Esophagus mucosa (tissue), 1 donor: ENCODE results near the gene CD82. TPM values are rescaled to one million over a fixed set of nuclear protein-coding genes. Genes with fewer than 3 reads are reported as not detected.
A peak's percentile ranks its signal among the peaks of the same experiment; 100 is the strongest.
"Not testable (repeated sequence)": the region's sequence is repeated elsewhere in the genome, so short reads cannot be mapped to it uniquely, and the experiment has no call there.

Source experiments
- ATAC-seq: fragments of 200-7000 bp; cut with Tn5 transposase; one replicate; pipeline ENCODE4 v1.9.1; 2020
- total RNA-seq: library from RNA; stranded (reverse); gene quantifications from one replicate; pipeline ENCODE4 v1.2.4, GENCODE V29; 2023
- donor health status: DM: yes; HTN: yes; CAD: no.

CD82 gene
- total RNA-seq, 1 donor from 2014 or later, result 292 TPM

DNA sequence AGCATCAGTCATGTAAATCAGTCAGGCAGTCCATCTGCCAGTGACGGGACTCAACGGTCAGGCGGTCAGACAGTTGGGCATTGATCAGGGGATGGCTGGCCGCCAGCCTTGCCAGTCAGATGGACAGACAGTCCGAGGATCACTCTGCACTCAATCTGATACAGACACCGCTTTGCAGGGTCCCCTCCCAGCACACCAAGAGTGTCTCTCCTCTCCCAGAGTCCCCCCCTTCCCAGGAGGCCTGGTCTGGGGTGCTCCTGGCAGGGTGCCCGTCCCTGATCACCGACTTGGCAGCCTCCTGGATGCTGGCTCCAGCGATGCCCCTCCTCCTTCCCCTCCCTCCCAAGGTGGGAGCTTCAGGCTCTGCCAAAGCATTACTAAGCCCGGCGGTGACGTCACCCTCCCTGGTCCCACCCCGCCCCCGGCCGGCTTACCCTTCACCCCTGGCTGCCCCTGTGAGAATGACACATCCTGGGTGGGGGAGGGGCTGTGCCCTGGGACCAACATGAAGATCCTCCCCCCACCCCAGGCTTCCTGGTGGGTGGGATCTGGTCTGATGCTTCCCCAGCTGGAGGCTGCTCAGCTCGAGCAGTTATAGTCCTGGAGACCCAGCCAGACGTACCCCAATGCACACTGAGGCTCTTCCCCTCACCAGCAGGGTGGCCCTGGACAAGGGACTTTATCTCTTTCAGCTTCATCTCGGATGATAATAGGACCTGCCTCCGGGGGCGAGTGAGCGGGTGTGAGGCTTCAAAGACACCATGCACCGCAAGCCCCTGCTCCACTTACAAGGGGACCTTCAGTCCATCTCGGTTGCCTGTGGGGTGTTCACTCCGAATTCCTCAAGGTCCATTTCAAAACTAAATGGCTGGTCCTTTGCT lies 69.2 kb downstream of the CD82 start:
- ATAC-seq, result peak; percentile 69

DNA sequence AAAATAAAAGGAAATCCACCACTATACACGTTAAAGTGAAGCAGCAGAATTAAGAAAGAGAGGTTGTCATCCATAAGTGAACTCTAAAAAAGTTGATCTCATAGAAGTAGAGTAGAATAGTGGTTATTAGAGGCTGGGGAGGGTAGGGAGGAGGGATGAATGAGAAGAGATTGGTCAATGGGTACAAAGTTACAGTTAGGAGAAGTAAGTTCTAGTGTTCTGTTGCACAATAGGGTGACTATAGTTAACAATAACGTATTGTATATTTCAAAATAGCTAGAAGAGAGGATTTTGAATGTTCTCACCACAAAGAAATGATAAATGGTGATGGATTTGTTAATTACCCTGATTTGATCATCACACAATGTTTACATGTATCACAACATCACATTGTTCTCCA lies 72.0 kb downstream of the CD82 start:
- ATAC-seq, result no peak

DNA sequence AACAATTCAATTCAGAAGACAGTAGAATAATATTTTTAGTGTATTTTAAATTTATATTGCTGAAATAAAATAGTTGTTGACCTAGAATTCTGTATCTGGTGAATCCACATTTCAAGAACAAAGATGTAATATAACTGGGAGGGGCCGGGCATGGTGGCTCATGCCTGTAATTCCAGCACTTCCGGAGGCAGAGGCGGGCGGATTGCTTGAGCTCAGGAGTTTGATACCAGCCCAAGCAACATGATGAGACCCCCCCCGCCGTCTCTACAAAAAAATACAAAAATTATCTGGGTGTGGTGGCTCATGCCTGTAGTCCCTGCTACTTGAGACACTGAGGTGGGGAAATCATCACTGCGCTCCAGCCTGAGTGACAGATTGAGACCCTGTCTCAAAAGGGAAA lies 72.6 kb downstream of the CD82 start:
- ATAC-seq, result no peak

DNA sequence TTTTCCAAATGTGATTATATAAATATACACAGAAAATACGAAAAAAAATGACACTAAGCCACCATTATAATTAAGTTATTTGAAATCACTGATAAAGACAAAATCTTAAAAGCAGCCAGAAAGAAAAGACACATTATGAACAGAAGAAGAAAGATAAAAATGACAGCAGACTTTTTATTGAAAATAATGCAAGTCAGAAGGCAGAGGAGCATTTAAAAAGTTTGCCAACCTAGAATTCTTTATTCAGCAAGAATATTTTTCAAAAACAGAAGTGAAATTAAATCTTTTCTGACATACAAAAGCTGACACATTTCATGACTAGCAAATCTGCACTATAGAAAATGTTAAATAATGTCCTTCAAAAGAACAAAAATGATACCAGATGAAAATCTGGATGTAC lies 77.8 kb downstream of the CD82 start:
- no peak for ATAC-seq

DNA sequence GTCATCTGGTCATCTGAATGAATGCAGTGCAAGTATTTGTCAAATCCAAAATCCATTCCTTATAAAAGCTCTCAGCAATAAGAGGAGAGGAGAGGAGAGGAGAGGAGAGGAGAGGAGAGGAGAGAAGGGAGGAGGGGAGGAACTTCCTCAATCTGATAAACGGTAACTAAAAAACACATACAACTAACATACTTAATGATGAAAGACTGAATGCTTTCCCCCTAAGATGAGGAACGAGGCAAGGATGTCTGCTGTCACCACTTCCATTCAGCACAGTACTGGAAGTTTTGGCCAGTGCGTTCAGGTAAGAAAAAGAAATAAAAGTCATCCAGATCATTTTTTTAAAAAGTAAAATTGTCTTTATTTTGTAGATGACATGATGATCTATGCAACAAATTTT lies 80.4 kb downstream of the CD82 start:
- no peak for ATAC-seq

DNA sequence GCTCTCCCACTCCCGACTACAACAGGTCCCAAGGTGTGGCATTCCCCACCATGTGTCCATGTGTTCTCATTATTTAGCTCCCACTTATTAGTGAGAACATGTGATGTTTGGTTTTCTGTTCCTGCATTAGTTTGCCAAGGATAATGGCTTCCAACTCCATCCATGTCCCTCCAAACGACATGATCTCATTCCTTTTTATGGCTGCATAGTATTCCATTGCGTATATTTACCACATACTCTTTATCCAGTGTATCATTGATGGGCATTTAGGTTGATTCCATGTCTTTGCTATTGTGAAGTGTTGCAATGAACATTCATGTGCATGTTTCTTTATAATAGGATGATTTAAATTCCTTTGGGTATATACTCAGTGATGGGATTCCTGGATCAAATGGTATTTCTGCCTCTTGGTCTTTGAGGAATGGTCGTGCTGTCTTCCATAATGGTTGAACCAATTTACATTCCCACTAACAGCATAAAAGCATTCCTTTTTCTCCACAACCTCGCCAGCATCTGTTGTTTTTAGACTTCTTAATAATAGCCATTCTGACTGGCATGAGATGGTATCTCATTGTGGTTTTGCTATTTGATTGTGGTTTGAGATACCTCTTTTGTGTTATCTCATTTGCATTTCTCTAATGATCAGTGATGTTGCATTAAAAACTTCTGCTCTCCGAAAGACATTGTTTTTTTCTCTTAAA lies 81.9 kb downstream of the CD82 start:
- ATAC-seq, result not testable (repeated sequence)

DNA sequence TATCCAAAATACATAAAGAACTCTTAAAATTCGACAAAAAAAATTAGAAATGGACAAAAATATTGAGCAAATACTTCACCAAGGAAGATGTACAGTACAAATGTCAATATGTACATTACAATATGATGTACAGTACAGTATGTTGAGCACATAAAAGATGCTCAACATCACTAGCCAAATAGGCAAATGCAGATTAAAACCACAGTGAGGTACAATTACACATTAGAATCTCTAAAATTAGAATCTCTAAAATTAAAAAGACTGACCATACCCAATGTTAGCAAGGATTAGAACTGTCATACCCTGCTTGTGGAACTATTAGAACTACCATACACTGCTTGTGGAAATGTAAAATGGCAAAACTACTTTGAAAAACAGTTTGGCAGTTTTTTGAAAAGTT lies 82.6 kb downstream of the CD82 start:
- ATAC-seq, result no peak

DNA sequence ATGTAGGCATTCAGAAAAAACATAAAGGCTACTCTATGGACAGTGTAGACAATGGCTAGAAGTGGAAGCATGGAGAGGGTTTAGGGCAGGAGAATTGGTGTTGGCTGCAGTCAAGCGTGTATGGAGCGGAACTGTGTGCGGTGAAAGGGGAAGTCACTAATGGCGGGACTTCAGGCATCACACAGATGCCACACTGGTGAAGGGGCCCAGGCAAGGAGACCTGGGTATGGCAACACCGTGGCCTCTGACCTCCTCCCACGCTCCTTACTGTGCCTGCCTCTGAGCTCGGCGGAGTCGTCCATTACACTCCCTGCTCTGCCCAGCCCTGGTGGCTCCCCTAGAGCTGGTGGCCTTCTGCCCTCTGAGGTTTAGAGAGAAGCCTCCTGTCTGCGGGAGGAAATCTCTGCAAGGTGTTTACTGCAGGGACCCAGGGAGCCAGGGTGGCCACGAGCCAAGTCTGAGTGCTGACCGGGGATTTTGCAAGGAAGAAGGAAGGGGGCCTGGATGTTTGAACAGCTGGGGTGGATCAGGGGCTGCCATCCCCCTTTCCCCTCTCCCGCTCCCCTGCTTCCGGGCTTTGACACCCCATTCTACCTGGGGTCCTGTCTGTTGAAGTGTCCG lies 86.2 kb downstream of the CD82 start:
- ATAC-seq, result no peak

DNA sequence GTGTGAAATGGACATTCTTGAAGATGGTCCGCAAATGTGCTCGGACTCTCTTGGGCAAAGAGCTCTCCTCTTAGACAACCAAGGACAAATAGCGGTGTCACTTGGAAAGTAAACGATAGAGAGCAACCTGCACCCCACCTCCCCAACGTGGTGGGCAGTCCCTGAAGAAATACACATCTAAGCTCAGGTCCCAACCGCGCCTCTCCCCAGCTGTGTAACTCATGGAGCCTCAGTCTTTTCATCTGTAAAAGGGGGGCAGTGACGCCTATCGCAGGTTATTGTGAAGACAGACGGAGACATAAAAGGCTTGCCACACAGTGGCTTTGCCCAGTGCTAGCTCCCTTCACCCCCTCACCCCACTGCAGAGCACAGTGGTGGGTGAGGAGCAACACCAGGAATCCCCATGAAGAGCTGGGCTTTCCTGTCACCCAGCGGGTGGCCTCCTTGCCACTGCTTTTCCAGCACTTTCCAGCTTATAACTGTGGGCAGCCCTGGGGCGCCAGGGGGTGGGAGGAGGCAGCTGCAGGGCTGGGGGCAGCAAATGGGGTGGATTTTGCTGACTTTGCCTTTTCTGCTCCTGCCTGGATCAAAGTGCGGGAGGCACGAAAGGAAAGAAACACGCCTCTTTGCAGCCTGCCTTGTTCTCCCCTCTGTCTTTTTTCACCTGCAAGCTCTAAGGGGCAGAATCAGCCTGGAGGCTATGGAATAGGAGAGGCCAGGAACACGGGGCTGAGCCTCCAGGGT lies 87.6 kb downstream of the CD82 start:
- no peak for ATAC-seq

DNA sequence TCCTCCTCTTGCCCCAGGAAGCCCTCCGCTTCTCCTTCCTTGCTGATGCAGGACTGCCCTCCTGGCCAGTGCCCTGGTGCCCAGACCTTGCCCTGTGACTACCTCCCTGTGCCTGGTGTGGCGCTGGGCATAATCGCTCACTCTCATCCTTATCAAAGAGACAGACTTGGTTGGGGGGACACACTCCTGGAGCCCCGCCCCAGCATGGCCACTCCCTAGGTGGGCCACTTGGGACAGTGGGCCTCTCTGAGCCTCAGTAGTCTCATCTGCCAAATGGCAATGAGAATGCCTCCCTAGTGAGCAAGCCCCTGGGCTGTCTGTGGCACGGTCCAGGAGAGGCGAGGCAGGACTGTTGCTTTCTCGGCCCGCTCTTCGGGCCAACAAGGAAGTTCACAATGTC lies 88.6 kb downstream of the CD82 start:
- no peak for ATAC-seq

DNA sequence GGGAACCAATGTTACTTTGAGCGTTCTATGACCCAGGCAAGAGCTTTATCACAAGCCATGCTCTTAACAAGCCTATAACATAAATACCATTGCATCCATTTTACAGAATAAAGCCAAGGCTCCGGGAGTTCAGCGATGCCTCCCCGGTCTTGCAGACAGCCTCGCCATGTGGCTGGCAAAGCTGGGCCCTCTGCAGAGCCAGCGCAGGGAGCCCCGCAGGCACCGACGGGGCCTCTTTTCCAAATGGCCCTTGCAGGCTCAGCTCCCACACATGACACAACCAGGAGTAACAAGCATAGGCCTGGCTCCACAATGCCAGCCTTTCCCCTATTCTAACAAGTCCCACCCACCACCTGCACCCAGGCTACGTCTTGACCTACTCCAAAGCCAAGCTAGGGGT lies 89.1 kb downstream of the CD82 start:
- no peak for ATAC-seq

DNA sequence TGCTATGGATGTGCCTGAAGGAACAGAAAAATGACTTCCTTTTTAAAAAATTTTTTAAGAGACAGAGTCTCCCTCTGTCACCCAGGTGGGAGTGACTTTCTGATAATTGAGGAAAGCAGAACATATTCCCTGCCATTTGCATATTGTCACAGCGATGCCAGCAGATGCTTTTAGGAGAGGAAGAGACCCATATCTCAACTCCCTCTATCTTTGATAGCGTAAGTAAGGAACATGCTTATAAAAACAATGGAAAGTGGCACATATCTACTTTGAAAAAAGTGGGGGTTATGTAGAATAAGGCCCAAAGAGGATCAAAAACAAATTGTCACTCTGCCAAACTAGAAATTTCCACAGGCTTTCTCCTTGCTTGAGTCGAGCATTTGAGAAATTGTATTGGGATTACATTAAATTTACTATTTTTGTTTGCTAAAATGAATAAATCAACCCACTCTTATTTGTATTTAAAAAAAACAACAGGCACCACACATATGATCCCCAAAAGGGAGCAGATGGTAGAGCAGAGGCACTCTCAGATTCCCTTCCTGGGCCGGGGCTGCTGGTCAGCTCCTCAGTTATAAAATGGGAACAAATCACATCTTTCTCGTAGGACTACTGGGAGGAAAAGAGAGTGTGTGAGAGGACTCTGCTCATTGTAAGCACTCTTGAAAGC lies 92.5 kb downstream of the CD82 start:
- no peak for ATAC-seq

DNA sequence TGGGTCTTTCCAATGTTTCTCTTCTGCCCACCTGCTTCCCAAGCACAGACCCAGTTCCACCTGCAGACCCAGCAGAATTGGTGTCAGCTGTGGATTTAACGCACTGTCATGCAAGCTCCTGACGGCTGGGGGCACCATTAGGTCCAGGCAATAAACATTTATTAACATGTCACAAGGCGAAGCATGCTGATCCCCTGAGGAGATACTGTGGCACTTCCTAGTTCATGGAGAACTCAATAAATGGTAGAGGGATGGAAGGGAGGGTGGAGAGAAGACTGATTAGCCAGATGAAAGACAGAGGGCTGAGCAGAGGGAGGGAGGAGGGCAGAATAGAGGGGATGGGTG lies 93.0 kb downstream of the CD82 start:
- ATAC-seq, result no peak

DNA sequence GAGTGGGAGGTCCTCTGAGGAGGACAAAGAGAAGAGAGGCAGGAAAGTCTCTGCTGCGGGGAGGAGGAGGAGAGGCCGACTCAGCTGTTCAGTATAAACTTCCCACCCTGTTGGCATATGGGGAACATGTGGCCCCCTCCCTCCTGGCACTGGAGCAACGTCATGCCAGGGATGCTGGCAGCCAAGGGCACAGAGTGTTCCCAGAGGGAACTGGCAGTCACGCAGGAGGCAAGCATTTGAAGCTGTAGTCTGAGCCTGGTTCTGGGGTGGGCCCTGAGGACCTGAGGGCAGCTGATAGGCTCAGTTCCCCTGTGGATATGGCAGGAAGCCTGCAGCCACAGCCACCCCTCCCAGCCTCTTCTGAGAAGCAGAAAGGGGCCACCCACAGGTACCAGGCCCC lies 94.2 kb downstream of the CD82 start:
- no peak for ATAC-seq

DNA sequence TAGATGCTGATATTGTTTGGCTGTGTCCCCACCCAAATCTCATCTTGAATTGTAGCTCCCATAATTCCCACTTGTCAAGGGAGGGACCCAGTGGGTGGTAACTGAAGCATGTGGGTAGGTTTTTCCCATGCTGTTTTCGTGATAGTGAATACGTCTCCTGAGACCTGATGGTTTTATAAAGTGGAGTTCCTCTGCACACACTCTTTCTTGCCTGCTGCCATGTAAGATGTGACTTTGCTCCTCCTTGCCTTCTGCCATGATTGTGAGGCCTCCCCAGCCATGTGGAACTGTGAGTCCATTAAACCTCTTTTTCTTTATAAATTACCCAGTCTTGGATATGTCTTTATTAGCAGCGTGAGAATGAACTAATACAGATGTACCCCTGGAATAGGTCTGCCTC lies 95.1 kb downstream of the CD82 start:
- not testable (repeated sequence) for ATAC-seq

DNA sequence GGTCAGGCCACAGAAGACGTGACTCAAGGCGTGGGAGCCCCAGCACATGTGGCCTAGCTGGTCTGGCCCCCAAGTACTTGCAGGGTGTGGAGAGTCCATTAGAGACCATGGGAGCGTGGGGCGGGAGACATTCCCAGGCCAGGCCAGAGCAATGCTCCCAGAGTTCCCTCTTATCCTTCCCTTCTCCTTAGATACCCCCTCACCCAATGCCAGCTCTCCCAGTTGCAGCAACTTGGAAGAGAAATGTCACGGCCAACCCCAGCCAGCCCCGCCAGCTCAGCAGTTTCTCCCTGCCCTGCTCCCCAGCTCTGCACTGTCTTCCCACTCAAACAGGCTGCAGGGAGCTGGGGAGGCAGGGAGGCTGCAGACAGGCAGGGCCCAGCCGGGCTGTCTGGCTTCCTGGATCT lies 95.9 kb downstream of the CD82 start:
- no peak for ATAC-seq

Other genes starting within 250 kb of the CD82 start
- gene TSPAN18, start 161.3 kb downstream of the CD82 start, total RNA-seq, result 2.3 TPM